ENCODE data around the gene CNIH3.
"Not testable (repeated sequence)": the region's sequence is repeated elsewhere in the genome, so short reads cannot be mapped to it uniquely, and the experiment has no call there.

CNIH3 gene

GRCh38 chr1:224684979-224685425 lies 68.9 kb downstream of the CNIH3 start:
- DNase-seq: no peak

- not testable (repeated sequence) for DNase-seq
These were observed 70.0 kb downstream of the CNIH3 start for GRCh38 chr1:224686140-224686539.

GRCh38 chr1:224687465-224687864 lies 71.3 kb downstream of the CNIH3 start:
- no peak for DNase-seq

- DNase-seq: peak in 3 of 58 donors; percentile 11 to 58 (median 24)
These were observed 73.3 kb downstream of the CNIH3 start for GRCh38 chr1:224689374-224689773.

- no peak for DNase-seq
These were observed 74.5 kb downstream of the CNIH3 start for GRCh38 chr1:224690576-224690975.

- DNase-seq: no peak
These were observed 75.2 kb downstream of the CNIH3 start for GRCh38 chr1:224691148-224691925.

GRCh38 chr1:224694969-224695368 lies 78.9 kb downstream of the CNIH3 start:
- DNase-seq: no peak

GRCh38 chr1:224696021-224696420 lies 79.9 kb downstream of the CNIH3 start:
- no peak for DNase-seq

GRCh38 chr1:224696891-224697765 lies 81.0 kb downstream of the CNIH3 start:
- DNase-seq: peak in 2 of 58 donors; percentile 7 to 27

GRCh38 chr1:224698015-224698451 lies 81.9 kb downstream of the CNIH3 start:
- DNase-seq: peak in 7 of 58 donors; percentile 7 to 49 (median 15)

- DNase-seq: no peak
These were observed 84.9 kb downstream of the CNIH3 start for GRCh38 chr1:224700918-224701531.

- DNase-seq: peak in 1 of 58 donors; percentile 39
These were observed 87.6 kb downstream of the CNIH3 start for GRCh38 chr1:224703702-224704101.

GRCh38 chr1:224704107-224704735 lies 88.1 kb downstream of the CNIH3 start:
- no peak for DNase-seq

GRCh38 chr1:224705578-224705977 lies 89.5 kb downstream of the CNIH3 start:
- DNase-seq: no peak

GRCh38 chr1:224707843-224708725 lies 92.0 kb downstream of the CNIH3 start:
- no peak for DNase-seq

- no peak for DNase-seq
These were observed 94.1 kb downstream of the CNIH3 start for GRCh38 chr1:224710196-224710595.

- not testable (repeated sequence) for DNase-seq
These were observed 95.2 kb downstream of the CNIH3 start for GRCh38 chr1:224711231-224711756.

GRCh38 chr1:224711876-224712275 lies 95.8 kb downstream of the CNIH3 start:
- DNase-seq: no peak

- DNase-seq: no peak
These were observed 97.1 kb downstream of the CNIH3 start for GRCh38 chr1:224713228-224713627.

- DNase-seq: no peak
These were observed 98.4 kb downstream of the CNIH3 start for GRCh38 chr1:224714553-224714952.
